Measurements from ENCODE around the gene MFRP.
A peak's percentile ranks its signal among the peaks of the same experiment; 100 is the strongest.

Gene MFRP

DNA sequence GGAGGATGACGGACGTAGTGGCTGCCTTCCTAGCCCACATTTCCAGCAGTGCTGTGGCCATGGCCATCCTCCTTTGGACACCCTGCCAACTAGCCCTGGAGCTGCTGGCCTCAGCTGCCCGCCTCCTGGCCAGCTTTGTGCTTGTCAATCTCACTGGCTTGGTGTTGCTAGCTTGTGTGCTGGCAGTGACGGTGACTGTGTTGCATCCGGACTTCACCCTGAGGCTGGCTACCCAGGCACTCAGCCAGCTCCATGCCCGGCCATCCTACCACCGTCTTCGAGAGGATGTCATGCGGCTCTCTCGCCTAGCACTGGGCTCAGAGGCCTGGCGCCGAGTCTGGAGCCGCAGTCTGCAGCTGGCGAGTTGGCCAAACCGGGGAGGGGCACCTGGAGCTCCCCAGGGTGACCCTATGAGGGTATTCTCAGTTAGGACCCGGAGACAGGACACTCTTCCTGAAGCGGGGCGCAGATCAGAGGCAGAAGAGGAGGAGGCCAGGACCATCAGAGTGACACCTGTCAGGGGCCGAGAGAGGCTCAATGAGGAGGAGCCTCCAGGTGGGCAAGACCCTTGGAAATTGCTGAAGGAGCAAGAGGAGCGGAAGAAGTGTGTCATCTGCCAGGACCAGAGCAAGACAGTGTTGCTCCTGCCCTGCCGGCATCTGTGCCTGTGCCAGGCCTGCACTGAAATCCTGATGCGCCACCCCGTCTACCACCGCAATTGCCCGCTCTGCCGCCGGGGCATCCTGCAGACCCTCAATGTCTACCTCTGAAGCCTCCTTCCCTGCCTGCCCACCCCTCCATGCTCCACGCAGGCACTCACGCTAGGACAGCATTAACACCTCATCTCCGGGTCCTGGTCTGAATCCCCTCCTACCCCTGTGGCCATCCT is 10.6 kb downstream of the MFRP start:
- DNase-seq, result no peak

DNA sequence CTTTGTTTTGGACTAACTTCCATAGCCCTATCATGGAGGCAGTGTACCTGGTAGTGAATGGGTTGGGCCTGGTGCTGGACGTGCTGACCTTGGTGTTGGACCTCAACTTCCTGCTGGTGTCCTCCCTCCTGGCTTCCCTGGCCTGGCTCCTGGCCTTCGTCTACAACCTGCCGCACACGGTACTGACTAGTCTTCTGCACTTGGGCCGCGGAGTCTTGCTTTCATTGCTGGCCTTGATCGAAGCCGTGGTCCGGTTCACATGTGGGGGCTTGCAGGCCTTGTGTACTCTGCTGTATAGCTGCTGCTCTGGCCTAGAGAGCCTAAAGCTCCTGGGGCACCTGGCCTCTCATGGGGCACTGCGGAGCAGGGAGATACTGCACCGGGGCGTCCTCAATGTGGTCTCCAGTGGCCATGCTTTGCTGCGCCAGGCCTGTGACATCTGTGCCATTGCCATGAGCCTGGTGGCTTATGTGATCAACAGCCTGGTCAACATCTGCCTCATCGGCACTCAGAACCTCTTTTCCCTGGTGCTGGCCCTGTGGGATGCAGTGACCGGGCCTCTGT is 11.3 kb downstream of the MFRP start:
- DNase-seq, result no peak

DNA sequence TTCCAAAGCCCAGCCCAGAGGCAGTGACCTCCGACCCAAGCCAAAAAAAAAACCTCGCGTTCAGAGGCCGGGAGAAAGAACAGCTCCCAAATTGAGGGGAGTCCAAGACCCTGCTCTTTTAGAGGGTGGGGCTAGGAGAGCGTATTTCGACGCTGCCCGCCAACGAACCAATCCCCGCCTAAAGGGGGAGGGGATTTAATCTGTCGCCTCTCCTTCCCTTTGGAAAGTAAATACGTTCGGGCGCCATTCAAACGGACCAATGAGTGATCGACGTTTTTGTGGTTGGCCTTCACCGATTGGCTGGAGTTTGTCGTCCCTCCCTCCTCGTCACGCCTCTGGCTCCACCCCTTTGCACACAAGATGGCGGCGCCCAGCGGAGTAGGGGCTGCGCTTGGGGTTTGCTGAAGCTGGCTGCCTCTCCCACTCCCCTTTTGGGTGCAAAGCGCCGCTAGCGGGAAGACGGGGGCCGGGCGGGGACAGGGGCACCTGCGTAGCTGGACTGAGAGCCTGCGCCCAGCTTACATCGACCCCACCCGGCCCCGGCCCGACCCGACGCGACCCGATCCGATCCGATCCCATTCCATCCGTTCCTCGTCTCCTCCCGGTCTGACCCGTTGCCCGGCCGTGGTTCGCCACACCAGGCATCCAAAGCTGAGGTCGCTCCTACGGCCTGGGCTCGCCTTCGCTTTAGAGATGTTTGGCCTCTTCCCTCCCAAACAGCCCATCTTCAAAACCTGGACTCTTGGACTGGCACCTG is 12.2 kb downstream of the MFRP start, which contains the start of gene RNF26:
Gene RNF26, plus strand, starts transcription at position 354 of the 757 bp plus-strand sequence. CDS start 596 bp downstream, outside the sequence.
- peak; percentile 94 for DNase-seq

DNA sequence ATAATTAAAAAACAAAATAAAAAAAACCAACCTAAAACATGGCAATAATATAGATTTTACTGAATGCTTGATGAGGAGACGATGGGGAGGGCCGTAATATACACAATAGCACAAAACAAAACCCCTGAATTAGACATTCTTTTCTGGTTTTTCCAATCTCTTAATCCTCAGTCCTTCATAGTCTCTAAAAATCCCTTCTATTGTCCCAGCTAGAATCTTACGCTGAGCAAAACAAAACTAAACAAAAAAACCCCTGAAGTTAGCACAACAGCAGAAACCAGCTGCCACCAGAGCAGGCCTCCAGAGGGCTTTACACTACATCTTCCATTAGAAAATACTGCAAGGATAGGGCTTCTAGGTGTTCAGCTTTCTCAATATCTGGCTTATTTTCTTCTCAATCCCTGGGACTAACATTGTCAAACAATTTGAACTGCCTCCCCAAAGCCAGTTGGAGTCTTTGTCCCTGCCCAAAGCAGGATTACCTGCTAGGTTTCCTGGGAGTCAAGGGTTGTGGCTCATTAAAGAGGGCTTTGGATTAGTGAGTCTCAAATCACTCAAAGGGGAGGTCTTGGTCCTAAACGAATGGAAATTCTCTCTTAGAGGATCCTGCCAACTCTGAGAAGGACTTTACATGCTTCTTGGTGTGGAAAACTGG is 14.3 kb downstream of the MFRP start:
- no peak for DNase-seq

DNA sequence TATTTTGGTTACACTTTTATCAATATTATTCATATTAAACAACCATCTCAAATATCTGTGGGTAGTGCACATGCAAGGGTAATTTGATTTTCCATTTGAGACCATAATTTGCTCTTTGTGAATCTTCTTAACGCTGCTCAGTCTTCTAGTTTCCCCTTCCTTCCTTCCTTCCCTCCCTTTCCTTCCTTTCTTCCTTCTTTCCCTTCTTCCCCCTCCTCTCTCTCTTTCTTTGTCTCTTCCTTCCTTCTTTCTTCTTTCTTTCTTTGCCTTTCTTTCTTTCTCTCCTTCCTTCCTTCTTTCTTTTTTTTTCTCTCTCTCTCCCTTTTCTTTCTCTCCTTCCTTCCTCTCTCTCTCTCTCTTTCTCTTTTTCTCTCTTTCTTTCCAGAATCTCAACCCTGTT is 16.3 kb downstream of the MFRP start:
- no peak for DNase-seq

DNA sequence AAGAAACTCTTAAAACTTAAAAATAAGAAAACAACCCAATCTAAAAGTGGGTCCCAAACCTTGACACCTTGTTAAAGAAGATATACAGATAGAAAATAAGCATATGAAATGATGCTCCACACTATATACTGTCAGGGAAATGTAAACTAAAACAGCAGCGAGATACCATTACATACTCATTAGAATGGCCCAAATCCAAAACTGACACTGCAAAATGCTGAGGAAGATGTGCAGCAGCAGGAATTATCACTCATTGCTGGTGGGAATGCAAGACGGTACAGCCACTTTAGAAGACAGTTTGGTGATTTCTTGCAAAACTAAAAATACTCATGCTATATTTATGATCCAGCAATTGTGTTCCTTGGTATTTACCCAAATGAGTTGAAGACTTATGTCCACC is 17.2 kb downstream of the MFRP start:
- DNase-seq, result no peak

DNA sequence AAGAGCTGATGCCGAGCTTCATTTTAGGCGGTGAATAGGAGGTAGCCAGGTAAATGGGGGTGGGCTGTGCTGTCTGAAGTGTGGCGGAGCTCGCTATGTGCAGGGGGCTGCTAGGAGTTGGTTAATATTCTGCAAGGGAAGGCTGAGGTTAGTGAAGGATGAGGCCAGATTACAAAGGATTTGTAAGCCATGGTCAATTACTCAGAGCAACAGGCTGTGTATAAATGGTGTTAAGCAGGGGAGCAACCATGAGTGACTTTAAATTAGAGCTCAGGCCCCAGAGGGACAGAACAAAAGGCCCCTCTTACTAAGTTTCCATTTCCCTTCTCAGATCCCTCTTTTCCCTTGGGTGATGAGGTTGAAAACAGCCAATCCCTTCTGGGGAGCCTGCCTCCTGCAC is 22.3 kb downstream of the MFRP start:
- DNase-seq, result no peak

DNA sequence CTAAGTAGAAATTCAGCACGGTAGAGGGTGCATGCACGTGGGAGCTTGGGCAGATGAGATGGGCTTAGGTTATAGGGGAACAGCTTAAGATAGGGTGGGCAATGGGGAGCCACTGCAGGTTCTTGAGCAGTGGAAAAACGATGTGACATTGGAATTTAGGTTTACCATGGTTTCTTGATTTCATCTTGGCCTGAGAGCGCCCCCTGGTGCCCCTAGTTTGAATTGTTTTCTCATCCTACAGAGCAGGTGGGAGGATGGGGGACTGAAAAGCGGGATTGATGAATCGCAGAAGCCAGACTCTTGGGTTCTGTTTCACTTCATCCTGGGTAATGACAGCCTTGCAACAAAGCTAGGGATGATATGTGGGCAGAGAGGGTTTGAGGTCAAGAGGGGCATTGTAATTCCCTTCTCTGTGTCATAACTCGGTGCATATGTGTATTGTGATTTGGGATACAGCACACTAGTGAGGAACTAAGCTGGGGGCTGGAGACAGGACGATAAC is 22.9 kb downstream of the MFRP start:
- DNase-seq, result peak; percentile 92

DNA sequence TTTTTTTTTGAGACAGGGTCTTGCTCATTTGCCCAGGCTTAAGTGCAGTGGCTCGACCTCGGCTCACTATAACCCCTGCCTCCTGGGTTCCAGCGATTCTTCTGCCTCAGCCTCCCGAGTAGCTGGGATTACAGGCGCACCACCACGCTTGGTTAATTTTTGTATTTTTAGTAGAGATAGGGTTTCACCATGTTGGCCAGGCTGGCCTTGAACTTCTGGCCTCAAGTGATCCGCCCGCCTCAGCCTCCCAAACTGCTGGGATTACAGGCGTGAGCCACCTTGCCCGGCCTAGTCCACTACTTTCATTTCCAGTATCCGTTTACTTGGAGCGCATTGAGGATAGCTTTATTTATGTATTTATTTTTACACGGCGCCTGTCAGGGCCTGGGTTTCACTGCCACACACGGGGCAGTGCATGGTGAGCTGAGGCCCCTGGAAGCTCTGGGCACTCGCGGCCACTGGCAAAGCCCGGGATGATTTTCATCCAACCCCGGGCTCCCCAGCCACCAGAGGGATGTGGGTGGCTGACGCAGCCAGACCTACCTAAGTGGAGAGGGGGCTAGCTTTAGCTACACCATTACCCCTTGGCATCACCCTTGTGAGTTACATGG is 23.5 kb downstream of the MFRP start:
- DNase-seq, result no peak

DNA sequence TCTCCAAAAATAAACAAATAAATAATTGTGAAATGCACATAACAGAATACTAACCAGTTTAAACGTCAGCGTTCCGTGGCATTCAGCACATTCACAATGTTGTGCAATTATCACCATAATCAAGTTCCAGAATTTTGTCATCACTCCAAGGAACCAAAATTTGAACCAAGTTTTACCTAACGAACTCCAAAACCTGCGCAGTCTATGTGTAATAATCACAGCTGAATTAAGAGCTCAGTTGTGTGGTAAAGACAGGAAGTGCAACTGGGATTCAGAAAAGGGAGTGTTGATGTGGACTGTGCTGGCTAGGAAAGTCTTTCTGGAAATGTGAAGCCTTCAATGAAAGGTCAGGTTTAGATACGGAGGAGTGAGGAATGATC is 24.2 kb downstream of the MFRP start:
- no peak for DNase-seq

DNA sequence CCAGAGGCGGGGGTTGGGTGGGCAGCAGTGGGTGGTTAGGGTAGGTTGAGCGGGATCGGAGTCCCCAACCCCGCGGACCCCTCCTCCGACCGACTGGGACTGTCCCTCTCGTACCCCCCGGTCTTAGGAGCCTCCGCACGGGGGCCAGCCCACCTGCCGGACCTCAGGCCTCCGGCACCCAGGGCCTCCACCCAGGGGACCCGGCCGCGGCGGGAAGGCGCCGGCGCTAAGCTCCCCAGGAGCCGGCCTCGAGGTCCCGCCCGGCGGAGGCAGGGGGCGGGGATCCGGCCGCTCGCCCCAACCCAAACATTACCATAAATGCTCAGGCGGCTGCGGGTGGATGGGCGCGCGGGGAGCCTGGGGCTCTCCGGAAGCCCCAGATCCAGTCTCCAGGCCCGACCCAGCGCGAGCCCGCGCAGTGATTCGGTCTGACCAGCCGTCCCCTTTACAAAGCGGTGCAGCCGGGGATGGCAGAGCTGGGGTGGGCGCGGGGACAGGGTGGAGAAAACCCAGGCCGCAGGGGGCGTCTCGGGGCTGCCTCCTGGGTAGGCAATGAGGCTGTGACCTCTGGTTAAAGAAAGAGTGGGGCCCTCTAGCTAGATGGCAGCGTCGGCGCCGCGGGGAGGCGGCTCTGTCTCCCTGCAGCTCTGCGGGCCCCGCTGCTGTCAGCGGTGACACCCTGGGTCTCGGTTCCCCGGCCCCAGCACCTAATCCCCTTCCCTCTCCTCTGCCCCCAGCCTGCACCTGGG is 25.6 kb downstream of the MFRP start:
- DNase-seq, result no peak

DNA sequence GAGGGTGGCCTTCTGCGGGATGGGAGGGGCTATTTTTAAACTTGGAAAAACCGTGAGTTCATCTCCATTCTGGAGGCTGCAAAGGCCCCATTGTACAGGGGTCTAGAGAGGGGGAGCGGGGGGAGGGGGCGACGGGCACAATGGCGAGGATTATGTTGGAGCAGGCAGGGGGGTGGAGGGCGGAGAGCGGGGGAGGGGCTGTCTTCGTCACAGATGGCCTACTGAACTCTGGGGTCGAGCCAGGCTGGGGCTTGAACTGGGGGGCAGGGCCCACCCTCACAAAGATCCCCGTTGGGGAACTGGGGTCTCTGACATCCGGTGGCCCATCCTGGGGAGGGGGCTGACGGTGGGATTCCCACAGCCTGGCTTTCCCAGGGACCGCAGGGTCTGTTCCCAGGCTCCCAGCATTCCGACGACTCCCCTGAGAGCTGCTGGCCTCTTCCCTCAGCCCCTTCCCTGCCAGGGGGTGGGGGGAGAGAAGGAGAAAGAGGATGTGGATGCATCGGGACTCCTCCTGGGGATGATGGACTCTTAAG is 26.2 kb downstream of the MFRP start:
- no peak for DNase-seq

DNA sequence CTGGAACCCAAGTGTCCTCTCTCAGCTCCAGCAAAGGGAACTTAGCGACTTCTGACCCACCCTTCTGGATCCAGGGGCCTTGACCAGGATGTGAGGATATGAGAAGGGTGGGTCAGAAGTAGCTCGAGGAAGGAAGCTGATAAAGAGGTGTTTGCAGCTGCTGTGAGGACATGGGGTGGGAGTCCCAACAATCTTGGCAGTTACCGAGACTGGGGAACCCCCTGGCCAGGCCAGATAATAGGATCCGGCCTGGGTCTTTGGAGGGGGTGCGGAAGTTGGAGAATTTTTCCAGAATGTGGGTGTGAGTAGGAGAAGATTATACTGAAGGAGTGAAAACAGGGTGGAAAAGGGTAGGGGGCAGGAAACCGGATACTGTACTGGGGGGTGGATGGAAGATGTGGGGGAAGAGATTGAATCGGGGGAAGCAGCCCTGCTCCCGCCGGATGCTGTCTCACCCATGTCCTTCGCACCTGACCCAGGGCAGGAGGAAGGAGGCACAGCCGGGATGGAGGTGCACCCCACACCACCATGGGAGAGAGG is 26.7 kb downstream of the MFRP start:
- DNase-seq, result no peak

DNA sequence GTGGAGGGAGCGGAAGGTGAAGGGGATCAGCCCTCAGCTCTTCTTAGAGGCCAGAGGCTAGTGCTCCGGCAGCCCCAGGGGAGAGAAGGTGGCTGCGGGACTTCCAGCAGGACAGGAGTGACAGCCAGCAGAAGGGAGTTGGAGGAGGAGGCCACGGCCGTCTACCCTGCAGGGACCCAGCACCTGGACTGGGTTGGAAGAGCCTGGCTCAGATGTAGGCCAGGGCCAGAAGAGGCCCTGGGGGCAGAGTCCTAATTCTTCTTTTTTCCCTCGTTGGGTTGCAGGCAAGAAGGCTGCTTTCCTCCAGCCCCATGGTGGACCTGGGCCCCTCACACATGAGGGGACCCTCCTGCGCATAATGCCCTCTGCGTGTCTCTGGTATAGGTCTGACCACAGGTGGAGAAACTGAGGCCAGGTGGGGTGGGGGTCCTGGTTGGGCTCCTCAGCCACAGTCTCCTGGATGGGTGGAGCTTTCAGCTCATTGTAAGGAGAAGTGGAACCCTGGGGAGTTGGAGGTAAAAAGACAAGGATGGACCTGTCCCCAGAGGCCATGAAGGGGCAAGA is 27.3 kb downstream of the MFRP start:
- no peak for DNase-seq

DNA sequence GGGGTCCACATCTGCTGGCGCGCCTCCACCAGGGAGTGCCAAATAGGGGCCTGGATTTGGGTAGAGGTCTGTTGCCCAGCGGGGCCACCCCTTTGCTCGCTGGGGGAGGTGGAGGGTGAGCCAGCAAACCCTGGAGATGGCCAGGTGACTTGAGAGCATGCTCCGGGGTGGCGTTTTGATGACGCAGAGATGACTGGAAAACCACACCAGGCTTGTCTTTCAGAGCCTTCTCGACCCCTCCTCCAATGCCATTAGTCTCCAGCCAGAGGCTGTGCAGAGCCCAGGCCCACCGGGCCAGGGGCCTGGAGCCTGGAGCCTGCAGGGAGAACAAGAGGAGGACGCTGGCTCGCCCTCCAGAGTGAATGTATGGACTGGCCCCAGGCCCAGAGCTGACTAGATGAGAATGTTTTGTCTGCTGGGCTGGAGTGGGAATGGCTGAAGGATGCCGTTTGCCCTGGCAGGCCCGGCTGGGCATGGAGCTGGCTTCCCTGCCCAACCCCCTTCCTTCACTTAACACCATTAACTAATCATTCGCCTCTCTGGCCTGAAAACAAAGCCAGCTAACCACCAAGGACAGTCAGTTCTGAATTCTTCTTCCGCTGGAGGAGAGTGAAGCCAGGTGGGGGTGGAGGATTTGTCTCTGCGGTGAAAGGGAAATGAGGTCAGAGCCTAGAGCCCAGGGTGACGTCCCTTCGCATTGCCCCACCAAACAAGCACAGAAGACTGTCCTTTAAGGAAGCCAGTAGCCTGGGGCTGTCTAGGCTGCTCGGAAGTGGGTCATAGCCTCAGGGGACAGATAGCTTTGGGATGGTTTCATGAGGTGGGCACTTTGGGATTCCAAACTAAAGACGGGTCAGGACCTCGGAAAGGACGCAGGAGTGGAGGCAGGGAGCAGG is 28.0 kb downstream of the MFRP start:
- no peak for DNase-seq

DNA sequence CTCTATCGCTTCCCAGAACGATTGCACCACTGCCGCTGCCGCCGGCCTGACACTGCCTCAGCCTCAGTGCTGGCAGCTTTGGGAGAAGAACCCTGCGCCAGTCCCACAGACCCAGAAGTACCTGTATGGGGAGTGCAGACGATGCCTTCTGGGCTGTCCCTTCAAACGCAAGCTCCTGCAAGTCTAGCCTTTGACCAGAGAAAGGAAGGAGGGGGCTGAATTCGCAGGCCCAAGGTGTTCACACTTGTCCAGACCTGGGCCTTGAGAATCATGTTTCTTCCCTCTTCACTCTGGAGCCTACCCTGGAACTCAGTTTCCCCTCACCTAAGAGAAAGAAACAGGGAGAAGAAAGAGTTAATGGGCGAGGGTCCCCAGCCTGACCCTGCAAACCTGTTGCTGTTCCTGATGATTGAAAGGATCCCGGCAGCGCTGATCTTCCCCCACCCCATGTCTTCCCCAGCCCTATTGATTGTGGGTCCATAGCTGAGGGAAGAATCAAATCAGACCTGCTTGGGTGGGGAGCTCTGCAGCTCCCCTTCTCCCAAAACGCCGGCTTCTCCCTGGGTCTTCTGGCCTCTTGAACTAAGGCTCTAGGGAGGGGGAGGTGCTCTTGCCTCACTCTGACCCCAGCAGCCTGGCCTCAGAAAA is 28.8 kb downstream of the MFRP start:
- DNase-seq, result no peak

DNA sequence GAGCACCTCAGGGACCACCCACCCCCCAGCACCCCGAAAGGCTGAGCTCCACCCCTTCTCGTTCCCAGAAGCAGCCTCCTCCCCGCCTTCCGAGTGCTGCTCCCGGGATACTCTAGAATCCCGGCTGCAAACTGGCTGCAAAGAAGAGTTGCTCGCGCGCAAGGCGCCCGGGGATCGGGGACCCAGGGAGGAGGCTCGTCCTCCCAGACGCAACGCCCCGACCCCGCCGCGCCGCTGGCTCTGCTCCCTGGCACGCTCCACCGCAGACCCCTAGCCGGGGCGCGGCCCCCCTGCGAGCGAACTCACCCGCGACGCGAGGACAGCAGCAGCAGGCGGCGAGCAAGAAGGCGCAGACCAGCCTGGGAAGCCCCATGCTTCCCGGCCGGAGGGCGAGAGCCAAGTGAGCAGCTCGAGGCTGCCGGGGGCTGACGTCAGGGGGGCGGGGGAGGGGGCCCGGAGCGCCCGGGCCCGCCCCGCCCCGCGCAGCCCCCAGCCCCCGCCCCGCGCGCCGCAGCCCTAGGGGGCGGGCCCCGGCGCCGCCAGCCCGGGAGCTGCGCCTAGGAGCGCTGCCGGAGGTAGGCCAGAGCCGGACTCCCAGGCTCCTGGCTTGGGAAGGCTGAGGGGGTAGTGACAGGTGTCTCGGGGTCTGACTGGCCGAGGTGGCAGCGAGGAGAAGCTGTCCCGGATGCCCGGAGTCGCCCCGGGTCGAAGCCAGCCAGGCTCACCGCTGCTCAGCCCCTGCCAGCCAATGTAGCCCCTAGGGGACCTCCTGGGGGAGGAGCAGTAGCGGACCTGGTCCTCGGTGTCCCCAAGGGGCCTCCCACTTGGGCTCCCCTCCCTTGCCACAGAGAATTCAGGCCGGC is 29.5 kb downstream of the MFRP start, which contains the start of gene MCAM:
Gene MCAM, minus strand, starts transcription at position 402 of the 863 bp plus-strand sequence. Its CDS starts 29 bp downstream, at position 373.
- peak; percentile 64 for DNase-seq
